Ovary (tissue), 9 donors: ENCODE results near the gene SPATA4. TPM values are rescaled to one million over a fixed set of nuclear protein-coding genes. Genes with fewer than 3 reads are reported as not detected.

ENCODE experiments used
- DNase-seq, 5 donors: peaks; one replicate each; pipeline ENCODE4 v3.0.0-alpha.2; 2019 to 2020
- H3K27ac ChIP-seq, 2 donors: fragments of 200-600 bp; one replicate each; pipeline versions ENCODE4 v1.5.1 to v1.8.0; 2019 to 2022
- H3K27me3 ChIP-seq: fragments of 200-600 bp; one replicate; pipeline ENCODE4 v1.8.0; 2022
- H3K36me3 ChIP-seq: fragments of 200-600 bp; sonication (generic); one replicate; pipeline ENCODE4 v1.5.1; 2019
- H3K4me1 ChIP-seq: one replicate; pipeline ENCODE4 v1.8.1; 2013; ENCODE audit warnings: mild to moderate bottlenecking, moderate library complexity; ENCODE audit not compliant: insufficient read depth
- H3K4me3 ChIP-seq: fragments of 200-600 bp; sonication (generic); one replicate; pipeline ENCODE4 v1.5.1; 2017
- H3K9me3 ChIP-seq, 2 donors: fragments of 200-600 bp in 1 of 2; sonication (generic) in 1 of 2; one replicate each; pipeline versions ENCODE4 v1.5.1 to v1.8.1; 2013 to 2019; ENCODE audit warnings: mild to moderate bottlenecking in 1 of 2, moderate library complexity in 1 of 2
- EP300 ChIP-seq: sonication (generic); formaldehyde crosslinking; IDR thresholded peaks from one replicate; pipeline ENCODE4 v1.6.1; 2017; ENCODE audit warnings: antibody characterized with exemption
- POLR2A ChIP-seq: fragments of 450-650 bp; IDR thresholded peaks from one replicate; pipeline ENCODE4 v1.6.1; 2017; ENCODE audit warnings: antibody characterized with exemption, mild to moderate bottlenecking, moderate library complexity
- WGBS, 3 donors: extraction: QIAGEN DNeasy Blood & Tissue Kit in 1 of 3; methylation state at CpG; one replicate each; pipeline versions ENCODE4 v1.1.5 to v1.1.7; 2013 to 2017; 5-methylcytosine and 5-hydroxymethylcytosine counted together
- intact Hi-C, 4 donors: fragments of 100-400 bp; cut with DNase I; formaldehyde crosslinking; loops; one replicate each; pipeline versions ENCODE4 v1.11.0 to v1.15.1; 2022 to 2023
- polyA plus RNA-seq, 2 donors: library from polyadenylated mRNA; stranded (reverse); fragments of 200-250 nt in 1 of 2; fragments of 350-450 nt in 1 of 2; fragmentation: Illumina TruSeq in 1 of 2; extraction: RNeasy Lipid Tissue Mini Kit (QIAGEN cat#74804) in 1 of 2; gene quantifications; one replicate each; pipeline ENCODE4 v1.2.3, GENCODE V29; 2013 to 2014
- total RNA-seq, 7 donors: library from RNA; depleted of rRNA in 2 of 7; stranded (reverse); fragments of >200 nt in 2 of 7; fragmentation: NEBNext Ultra II Directional in 3 of 7; extraction: Animal tissue kit (Norgen Biotek cat#: 25700) in 3 of 7; gene quantifications; one replicate each; pipeline versions ENCODE4 v1.1.0 to v1.2.4, GENCODE V29; 2016 to 2023
- TF ChIP-seq, protein P1 (sequence below), 3 donors: fragments of 450-650 bp in 2 of 3; fragments of 200-600 bp in 1 of 3; IDR thresholded peaks; one replicate each; pipeline versions ENCODE4 v1.5.1 to v1.8.0; 2016 to 2022; ENCODE audit warnings: antibody characterized with exemption in 3 of 3, mild to moderate bottlenecking in 1 of 3
- donor health status: DM: no; HTN: no; CAD: no; lungs with moderate emphysema.
- donor health status: DM: no; HTN: no; CAD: no.
- donor health status: Bipolar disorder and iron deficiency.
- donor health status: DM: yes; HTN: yes; CAD: no.
- donor health status: DM: no; HTN: no; CAD: no.
- donor health status: DM: yes; HTN: yes; CAD: no.

SPATA4 gene
- total and polyA plus RNA-seq, 9 donors: 0.06 to 3.7 (median 0.24) TPM; not detected in 3

DNA sequence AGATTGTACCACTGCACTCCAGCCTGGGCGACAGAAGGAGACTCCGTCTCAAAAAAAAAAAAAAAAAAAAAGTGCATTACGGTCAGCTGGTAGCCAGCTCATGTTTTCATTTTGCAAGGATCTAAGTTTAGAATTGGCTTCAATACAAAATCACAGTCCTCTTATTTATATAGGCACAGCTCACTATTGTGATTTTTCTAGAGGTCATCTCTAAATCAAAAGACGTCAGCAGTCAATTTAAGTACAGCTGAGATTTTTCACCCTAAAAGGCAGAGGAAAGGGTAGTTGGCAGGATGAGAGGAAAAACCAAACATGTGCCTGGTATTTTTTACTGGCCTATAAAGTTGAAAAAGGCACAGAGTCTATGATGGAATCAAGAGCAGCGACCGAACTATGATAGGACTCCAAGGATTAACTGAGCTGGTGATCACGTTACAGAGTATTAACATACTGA is 42.8 kb upstream of the SPATA4 start:
- no peaks in the 10 kb centered on the region for H3K36me3 ChIP-seq
- 17 to 25% (median 20%) methylated on average over 7 of the region's 7 CpGs for WGBS, 3 donors
- H3K4me1 ChIP-seq: no peaks in the 10 kb centered on the region
- H3K27ac ChIP-seq: no peak overlapping the region
- no peaks in the 10 kb centered on the region for H3K27me3 ChIP-seq
- no peak overlapping the region for H3K4me3 ChIP-seq
- intact Hi-C loops: no loop called here
- DNase-seq: no peak
- TF ChIP-seq, protein P1, sequence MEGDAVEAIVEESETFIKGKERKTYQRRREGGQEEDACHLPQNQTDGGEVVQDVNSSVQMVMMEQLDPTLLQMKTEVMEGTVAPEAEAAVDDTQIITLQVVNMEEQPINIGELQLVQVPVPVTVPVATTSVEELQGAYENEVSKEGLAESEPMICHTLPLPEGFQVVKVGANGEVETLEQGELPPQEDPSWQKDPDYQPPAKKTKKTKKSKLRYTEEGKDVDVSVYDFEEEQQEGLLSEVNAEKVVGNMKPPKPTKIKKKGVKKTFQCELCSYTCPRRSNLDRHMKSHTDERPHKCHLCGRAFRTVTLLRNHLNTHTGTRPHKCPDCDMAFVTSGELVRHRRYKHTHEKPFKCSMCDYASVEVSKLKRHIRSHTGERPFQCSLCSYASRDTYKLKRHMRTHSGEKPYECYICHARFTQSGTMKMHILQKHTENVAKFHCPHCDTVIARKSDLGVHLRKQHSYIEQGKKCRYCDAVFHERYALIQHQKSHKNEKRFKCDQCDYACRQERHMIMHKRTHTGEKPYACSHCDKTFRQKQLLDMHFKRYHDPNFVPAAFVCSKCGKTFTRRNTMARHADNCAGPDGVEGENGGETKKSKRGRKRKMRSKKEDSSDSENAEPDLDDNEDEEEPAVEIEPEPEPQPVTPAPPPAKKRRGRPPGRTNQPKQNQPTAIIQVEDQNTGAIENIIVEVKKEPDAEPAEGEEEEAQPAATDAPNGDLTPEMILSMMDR (IDR thresholded peaks at IDR 0.05): no peak
- TF ChIP-seq EP300 (no peak), POLR2A (no peak)
- no peaks in the 10 kb centered on the region for H3K9me3 ChIP-seq

DNA sequence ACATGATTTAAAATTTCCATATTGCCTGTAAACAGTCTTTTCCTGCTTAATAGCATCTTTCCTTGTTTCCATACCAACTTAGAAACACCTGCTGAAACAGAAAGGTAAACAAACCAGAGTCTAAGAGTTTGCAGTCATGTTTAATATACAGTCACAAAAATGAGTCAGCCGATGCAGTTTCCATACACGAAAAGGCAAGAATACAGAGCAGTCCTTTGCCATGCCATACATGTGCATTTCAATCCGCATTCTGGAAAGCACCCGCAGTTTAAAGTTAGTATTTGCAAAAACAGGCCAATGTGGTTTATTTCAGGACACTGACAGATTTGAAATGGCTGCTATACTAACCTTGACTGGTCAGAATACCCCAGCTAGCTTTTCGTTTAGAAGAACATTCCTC is 41.6 kb upstream of the SPATA4 start:
- DNase-seq: no peak
- WGBS, 3 donors: 11 to 39% (median 25%) methylated on average over 5 of the region's 5 CpGs
- TF ChIP-seq, protein P1 (IDR thresholded peaks at IDR 0.05): no peak
- H3K27me3 ChIP-seq: no peaks in the 10 kb centered on the region
- H3K27ac ChIP-seq: no peak overlapping the region
- H3K4me3 ChIP-seq: no peak overlapping the region
- no peaks in the 10 kb centered on the region for H3K4me1 ChIP-seq
- no peaks in the 10 kb centered on the region for H3K9me3 ChIP-seq
- intact Hi-C loops: no loop called here
- no peaks in the 10 kb centered on the region for H3K36me3 ChIP-seq

DNA sequence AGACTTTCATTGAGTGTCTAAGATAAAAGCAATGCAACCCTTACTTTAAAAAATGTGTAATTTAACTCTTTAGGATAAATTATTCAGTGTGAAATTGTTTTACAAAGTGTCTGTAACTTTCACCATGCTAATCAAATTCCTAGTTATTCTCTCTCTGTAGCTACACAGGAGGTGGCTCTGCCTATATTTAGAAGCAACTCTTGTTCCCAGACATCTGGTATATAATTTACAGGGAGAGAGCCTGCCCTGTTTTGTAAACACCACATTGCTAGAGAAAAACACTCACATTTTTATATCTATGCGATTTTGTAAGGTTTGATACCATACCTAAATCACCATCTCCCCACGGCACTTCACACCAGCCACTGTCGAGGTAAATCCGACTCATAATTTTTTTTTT is 35.5 kb upstream of the SPATA4 start:
- no peak for DNase-seq
- H3K27me3 ChIP-seq: no peaks in the 10 kb centered on the region
- no peaks in the 10 kb centered on the region for H3K36me3 ChIP-seq
- no peaks in the 10 kb centered on the region for H3K9me3 ChIP-seq
- 11 to 36% (median 13%) methylated on average over 4 of the region's 4 CpGs for WGBS, 3 donors
- no peaks in the 10 kb centered on the region for H3K4me1 ChIP-seq
- intact Hi-C loops: no loop called here
- TF ChIP-seq EP300 (no peak), POLR2A (no peak)
- TF ChIP-seq, protein P1 (IDR thresholded peaks at IDR 0.05): no peak
- H3K4me3 ChIP-seq: no peak overlapping the region
- H3K27ac ChIP-seq: no peak overlapping the region

DNA sequence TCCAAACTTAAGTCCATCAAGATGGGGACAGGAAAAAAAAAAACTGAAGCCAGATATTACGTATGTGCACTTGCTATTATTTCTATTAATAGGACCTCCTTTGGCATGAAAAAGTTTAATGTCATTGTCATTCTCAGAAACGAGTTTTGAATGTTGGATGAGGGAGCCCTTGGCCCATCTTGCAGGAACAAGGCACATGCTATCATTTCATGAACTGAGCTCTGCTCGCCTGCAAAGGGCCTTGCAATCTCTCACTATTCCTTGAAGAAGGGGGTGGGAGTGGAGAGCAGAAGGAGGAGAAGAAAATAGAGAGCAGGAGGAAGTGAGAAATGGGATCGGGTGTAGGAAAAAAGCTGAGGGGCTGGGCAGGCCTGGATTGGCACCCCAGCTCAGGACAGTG is 34.3 kb upstream of the SPATA4 start:
- H3K36me3 ChIP-seq: no peaks in the 10 kb centered on the region
- H3K9me3 ChIP-seq: no peaks in the 10 kb centered on the region
- DNase-seq: no peak
- H3K4me1 ChIP-seq: no peaks in the 10 kb centered on the region
- no peak for TF ChIP-seq POLR2A
- TF ChIP-seq, protein P1 (IDR thresholded peaks at IDR 0.05): no peak
- TF ChIP-seq EP300: no peak
- WGBS, 3 donors: 73 to 83% (median 77%) methylated on average over 4 of the region's 4 CpGs
- no peak overlapping the region for H3K4me3 ChIP-seq
- H3K27me3 ChIP-seq: no peaks in the 10 kb centered on the region
- intact Hi-C loops: no loop called here
- H3K27ac ChIP-seq: no peak overlapping the region

DNA sequence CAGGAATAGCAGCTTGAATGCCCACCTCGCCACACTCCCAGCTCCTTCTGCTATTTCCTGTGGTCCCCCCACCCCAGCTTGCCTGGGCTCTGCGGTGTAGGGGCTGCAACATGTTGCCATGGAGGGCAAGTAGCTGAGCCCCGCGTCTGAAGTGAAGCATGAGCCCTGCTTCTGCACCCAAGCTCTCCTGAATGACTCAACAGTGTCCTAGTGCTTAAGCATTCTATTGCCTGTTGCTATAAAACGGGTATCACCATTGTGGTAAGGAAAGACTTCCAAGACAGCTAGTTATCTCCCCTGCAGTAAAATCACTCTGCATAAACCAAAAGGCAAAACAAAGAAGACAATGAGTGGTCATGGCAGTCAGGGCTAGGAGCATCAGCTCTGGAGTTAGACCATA is 31.4 kb upstream of the SPATA4 start:
- H3K4me1 ChIP-seq: no peaks in the 10 kb centered on the region
- H3K4me3 ChIP-seq: no peak overlapping the region
- no peaks in the 10 kb centered on the region for H3K27me3 ChIP-seq
- no peaks in the 10 kb centered on the region for H3K9me3 ChIP-seq
- TF ChIP-seq POLR2A (no peak), EP300 (no peak)
- TF ChIP-seq, protein P1 (IDR thresholded peaks at IDR 0.05): no peak
- intact Hi-C loops: no loop called here
- no peaks in the 10 kb centered on the region for H3K36me3 ChIP-seq
- WGBS, 3 donors: 76 to 92% (median 85%) methylated on average over 5 of the region's 5 CpGs
- no peak for DNase-seq
- H3K27ac ChIP-seq: no peak overlapping the region
